ENCODE results near the gene GRK2.

- TF ChIP-seq HDGF (IDR thresholded peaks at IDR 0.05; ENCODE audit: borderline replicate concordance) (no peak), SP1 (IDR thresholded peaks at IDR 0.05) (no peak), TARDBP (IDR thresholded peaks at IDR 0.05) (no peak), CTBP1 (IDR thresholded peaks at IDR 0.05; ENCODE audit: borderline replicate concordance) (no peak), LEF1 (IDR thresholded peaks at IDR 0.05; ENCODE audit: borderline replicate concordance) (no peak), FOXA1 (IDR thresholded peaks at IDR 0.05) (no peak), SUZ12 (IDR thresholded peaks at IDR 0.05) (no peak), FOXM1 (IDR thresholded peaks at IDR 0.05; ENCODE audit: borderline replicate concordance) (no peak), BHLHE40 (IDR thresholded peaks at IDR 0.05; ENCODE audit: borderline replicate concordance) (no peak), FOXK2 (IDR thresholded peaks at IDR 0.05) (no peak), PKNOX1 (IDR thresholded peaks at IDR 0.05) (no peak), ARNT (IDR thresholded peaks at IDR 0.05) (no peak), ZNF384 (IDR thresholded peaks at IDR 0.05) (no peak)
These were observed 17.2 kb downstream of the GRK2 start for GRCh38 chr11:67283481-67283963.

Measured in HEK293T (cell line).